AG04450 (cell line): Measurements from ENCODE around the gene VWF. TPM values are rescaled to one million over a fixed set of nuclear protein-coding genes. Genes with fewer than 3 reads are reported as not detected.
"Not testable (repeated sequence)": the region's sequence is repeated elsewhere in the genome, so short reads cannot be mapped to it uniquely, and the experiment has no call there.

Experiments
- CTCF ChIA-PET: fragments of 300-600, 350-600 bp; formaldehyde crosslinking; extraction: SDS; loops from one replicate; lab custom pipeline; 2022; ENCODE audit warnings: antibody characterized with exemption, inconsistent platforms; lab: Charles Lee
- POLR2A ChIA-PET: fragments of 350-600 bp; formaldehyde crosslinking; extraction: SDS; loops from one replicate; lab custom pipeline; 2021; ENCODE audit warnings: antibody characterized with exemption, inconsistent platforms; lab: Yijun Ruan, JAX
- DNase-seq: peaks from one replicate; pipeline ENCODE4 v3.0.0-alpha.2; 2011; ENCODE audit warnings: low read depth, low spot score
- H3K27ac ChIP-seq: one replicate; pipeline ENCODE4 v1.5.1; 2012; ENCODE audit warnings: low read depth, low read length, control low read depth
- H3K27me3 ChIP-seq: one replicate; pipeline ENCODE4 v1.6.0; 2012; ENCODE audit warnings: low read length; ENCODE audit not compliant: control insufficient read depth, insufficient read depth
- H3K4me3 ChIP-seq: 2 replicates; pipeline ENCODE4 v1.5.1; 2011; ENCODE audit warnings: mild to moderate bottlenecking, low read depth, low read length, control low read depth
- H3K9me3 ChIP-seq: 2 replicates; pipeline ENCODE4 v1.5.1; 2012; ENCODE audit warnings: low read length; ENCODE audit not compliant: control insufficient read depth, insufficient read depth
- CTCF ChIP-seq: IDR thresholded peaks from 2 replicates; pipeline ENCODE4 v1.5.1; 2011; ENCODE audit warnings: low read depth, low read length, control low read depth, inconsistent platforms
- polyA plus RNA-seq: library from polyadenylated mRNA; depleted of rRNA; stranded (reverse); fragments of >200 nt; gene quantifications from 2 replicates; pipeline ENCODE4 v1.2.3, GENCODE V29; 2011

The VWF gene
- polyA plus RNA-seq, 1 experiment = 0.35 TPM

GRCh38 chr12:6106218-6106617 lies 18.3 kb downstream of the VWF start:
- CTCF ChIA-PET = no interaction called here
- H3K9me3 ChIP-seq = no peaks in the 10 kb centered on the region; the same call in 1 of the 2 replicates
- no peak for TF ChIP-seq CTCF

GRCh38 chr12:6104842-6105241 lies 19.6 kb downstream of the VWF start:
- CTCF ChIA-PET = no interaction called here
- Histone ChIP-seq H3K27me3 (no peaks in the 10 kb centered on the region), H3K9me3 (no peaks in the 10 kb centered on the region), H3K4me3 (no peak overlapping the region), H3K27ac (no peak overlapping the region)
- no peak for DNase-seq
- TF ChIP-seq CTCF = no peak
- POLR2A ChIA-PET = no interaction called here

More at GRCh38 chr12:6106218-6106617, 18.3 kb downstream of the VWF start:
- Histone ChIP-seq H3K27me3 (no peaks in the 10 kb centered on the region), H3K27ac (no peak overlapping the region), H3K4me3 (no peak overlapping the region)
- POLR2A ChIA-PET = no interaction called here
- no peak for DNase-seq

GRCh38 chr12:6104027-6104426 lies 20.4 kb downstream of the VWF start:
- no peak for DNase-seq
- no peak for TF ChIP-seq CTCF
- CTCF ChIA-PET = interaction anchor here (0.6 kb wide), 1 partner anchor 218 kb away, joined by 3 read pairs; no protein-coding TSS in a partner anchor

GRCh38 chr12:6102021-6102420 lies 22.4 kb downstream of the VWF start:
- H3K27me3 ChIP-seq, POLR2A ChIA-PET, H3K4me3 ChIP-seq, DNase-seq, H3K27ac ChIP-seq, H3K9me3 ChIP-seq: not testable (repeated sequence)
- CTCF ChIA-PET = interaction anchor here (0.6 kb wide), 1 partner anchor 587 kb away, joined by 3 read pairs; the partner anchor contains the start of gene ZNF384

More at GRCh38 chr12:6104027-6104426, 20.4 kb downstream of the VWF start:
- Histone ChIP-seq H3K27ac (no peak overlapping the region), H3K9me3 (no peaks in the 10 kb centered on the region), H3K4me3 (no peak overlapping the region), H3K27me3 (no peaks in the 10 kb centered on the region)
- POLR2A ChIA-PET = no interaction called here

- ChIA-PET CTCF (no interaction called here), POLR2A (no interaction called here)
- H3K27ac ChIP-seq = no peak overlapping the region
- H3K9me3 ChIP-seq = no peaks in the 10 kb centered on the region
- H3K27me3 ChIP-seq = no peaks in the 10 kb centered on the region
- DNase-seq = no peak
- TF ChIP-seq CTCF = no peak
- H3K4me3 ChIP-seq = no peak overlapping the region
Measured at GRCh38 chr12:6099316-6099715, 25.2 kb downstream of the VWF start.
